GM19023 (cell line): Measurements from ENCODE around the gene NOS3.

Experiments
- ATAC-seq: cut with Tn5 transposase; IDR thresholded peaks from one replicate; pipeline ENCODE4 v1.9.1; 2021; ENCODE audit warnings: mild to moderate bottlenecking, moderate library complexity; ENCODE audit not compliant: unreplicated experiment

NOS3 gene

GRCh38 chr7:150963707-150964559 lies 26.9 kb upstream of the NOS3 start:
- ATAC-seq = no peak

GRCh38 chr7:150964593-150965111 lies 26.2 kb upstream of the NOS3 start:
- ATAC-seq = no peak

DNA sequence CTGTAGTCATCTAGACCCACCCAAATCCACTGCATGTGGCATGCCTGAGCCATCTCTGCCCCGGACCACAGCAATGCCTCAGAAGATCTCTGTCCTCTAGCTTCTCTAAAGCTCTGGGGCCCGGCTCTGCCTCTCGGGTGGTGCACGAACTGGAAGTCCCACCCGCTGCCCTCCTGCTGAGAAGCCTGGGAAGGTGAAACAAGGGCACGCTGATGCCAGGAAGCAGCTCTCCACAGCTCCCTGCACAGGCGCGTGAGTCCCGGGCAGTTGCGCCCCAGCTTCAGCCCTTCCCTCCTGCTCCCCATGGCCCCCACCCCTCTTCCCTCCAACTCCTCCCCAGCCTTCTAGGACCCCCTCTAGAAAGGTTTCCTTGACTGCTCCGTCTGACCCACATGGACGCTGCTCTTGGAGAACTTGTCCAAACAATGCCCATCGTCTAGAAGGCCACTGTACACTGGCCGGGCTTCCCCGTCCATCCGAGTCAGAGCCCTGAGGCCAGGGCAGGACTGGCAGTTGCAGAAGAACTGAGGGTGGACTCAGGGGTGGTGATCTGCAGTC lies 25.5 kb upstream of the NOS3 start:
- no peak for ATAC-seq

DNA sequence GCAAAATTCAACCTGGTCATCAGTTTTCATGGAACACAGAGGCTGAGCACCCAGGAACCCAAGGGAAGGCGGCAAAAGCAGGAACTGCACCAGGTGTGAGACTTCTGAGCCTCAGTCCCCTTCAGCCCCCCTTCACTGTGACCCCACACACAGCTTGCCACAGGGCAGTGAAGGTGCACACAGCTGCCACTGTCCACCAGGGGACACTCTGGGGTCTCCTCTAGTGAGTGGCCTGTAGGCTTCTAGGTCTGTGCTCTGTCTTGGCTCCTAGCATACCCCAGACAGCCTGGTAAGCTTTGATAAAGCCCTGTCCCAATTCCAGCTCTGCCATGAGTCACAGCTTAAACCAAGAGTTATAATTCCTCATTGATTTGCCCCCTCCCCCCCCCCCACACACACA lies 24.8 kb upstream of the NOS3 start:
- no peak for ATAC-seq

GRCh38 chr7:150967349-150967748 lies 23.5 kb upstream of the NOS3 start:
- ATAC-seq = no peak

DNA sequence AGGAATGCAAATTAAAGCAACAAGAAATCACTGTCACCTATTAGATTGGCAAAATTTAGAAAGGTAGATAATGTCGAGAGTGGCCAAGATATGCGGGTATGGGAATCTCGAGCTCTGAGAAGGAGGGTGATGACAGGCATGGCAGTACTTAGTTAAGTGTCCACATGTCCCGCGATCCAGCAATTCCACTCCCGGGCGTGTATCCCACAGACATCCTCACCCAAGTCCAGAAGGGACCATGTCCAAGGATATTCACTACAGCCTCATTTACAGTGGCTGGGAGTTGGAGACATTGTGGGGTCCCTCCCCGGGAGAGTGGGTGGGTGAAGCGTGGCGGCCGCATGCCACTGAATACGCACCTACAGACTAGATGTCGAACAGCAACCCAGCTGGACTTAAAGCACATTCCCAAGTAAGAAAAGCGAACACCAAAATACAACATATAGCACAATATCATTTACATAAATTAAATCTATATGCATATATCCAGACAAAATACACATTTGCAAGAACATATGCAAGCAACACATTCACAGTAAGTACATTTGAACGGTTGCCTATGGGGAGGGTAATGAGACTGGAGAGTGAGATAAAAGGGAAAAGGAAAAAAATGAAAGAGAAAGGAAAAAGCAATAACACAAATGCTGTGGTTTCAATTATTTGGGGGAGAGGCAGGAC lies 22.6 kb upstream of the NOS3 start:
- no peak for ATAC-seq

DNA sequence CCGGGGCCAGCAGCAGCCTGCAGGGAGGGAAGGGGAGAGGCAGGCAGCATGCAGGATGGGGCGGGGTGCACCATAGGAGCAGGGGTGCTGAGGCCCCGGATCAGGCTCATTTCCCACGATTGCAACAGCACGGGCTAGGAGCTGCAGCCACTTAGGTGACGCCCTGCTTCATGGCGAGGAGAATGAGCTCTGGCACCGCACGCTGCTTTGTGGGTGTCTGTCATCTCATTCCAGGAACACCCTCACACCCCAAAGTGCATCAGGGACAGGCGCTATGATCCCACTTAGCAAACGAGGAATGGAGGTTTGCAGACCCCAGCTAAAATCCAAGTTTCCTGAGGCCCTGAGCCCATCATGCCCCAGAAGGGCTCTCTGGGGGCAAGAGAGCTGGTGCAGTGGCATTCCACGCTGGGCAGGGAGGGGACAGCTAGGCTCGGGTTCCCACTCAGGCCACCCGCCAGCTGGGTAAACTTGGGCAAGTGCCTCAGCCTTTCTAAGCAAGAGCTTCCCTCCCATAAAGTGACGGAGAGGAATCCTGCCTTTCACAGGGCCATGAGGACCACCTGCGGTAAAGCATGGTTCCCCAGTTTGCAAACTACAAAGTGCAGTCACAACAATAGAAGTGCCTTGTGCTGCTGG lies 22.0 kb upstream of the NOS3 start:
- ATAC-seq = no peak

DNA sequence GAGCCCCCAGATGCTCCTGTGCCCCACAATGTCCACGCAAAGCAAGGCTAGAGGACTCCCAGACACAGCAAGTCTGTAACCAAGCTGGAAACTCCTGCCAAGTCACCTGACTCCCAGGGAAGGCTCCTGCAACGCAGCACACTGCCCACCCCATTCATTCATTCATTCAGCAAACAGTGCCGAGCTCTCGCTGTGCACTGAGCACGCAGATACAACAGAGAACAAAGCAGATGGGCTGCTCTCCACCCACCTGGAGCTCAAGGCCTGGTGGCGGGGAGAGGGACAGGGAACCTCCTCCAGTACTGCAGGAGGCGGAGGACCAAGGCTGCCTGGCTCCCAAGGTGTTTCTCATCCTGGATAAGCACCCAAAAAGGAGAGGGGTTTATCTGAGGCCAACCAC lies 21.3 kb upstream of the NOS3 start:
- no peak for ATAC-seq

- ATAC-seq = no peak
Measured at GRCh38 chr7:150970424-150970823, 20.4 kb upstream of the NOS3 start.

GRCh38 chr7:150971242-150972022 lies 19.4 kb upstream of the NOS3 start:
- ATAC-seq = no peak

DNA sequence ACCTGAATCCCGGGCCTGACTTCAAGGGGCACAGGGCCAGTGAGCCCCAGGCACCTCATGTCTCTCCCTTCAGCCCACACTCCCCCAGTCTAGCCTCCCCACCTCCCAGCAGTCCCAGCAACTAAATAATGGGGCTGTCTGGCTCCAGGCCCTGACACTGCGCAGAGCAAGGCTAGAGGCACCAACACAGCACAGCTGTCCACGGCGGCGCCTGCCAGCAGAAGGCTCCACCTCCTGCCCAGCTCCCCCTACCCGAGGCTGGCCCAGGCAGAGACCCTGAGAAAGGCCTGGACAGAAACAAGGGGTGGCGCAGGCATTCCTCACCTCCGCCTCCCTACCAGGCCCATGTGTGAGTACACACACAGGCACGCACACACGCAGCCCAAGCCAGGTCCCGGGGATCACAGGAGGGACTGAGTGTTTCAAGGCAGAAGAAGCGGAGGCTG lies 18.8 kb upstream of the NOS3 start:
- ATAC-seq = no peak

DNA sequence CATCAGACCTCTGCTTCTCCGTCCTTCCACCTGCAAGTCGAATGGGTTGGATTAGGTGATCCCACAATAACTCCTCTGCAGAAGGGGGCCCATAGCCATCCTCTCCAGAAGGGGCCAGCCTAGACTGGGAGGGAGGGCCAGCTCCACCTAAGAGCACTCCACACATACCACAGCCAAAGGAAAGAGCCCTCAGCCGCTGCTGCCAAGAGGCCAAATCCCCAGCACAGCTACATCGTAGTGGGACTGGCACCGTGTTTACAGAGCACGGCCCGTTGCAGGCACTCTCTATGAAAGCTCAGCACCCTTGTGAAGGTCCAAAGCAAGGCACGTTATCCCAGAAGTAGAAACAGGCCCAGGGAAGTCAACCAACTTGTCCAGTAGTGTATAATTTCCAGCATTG lies 18.1 kb upstream of the NOS3 start:
- ATAC-seq = no peak

- peak; percentile 1 for ATAC-seq
Measured at GRCh38 chr7:150973571-150974451, 17.0 kb upstream of the NOS3 start.

GRCh38 chr7:150974468-150975391 lies 16.1 kb upstream of the NOS3 start:
- ATAC-seq = peak; percentile 62

GRCh38 chr7:150975536-150976319 lies 15.1 kb upstream of the NOS3 start:
- ATAC-seq = no peak

GRCh38 chr7:150976529-150977381 lies 14.1 kb upstream of the NOS3 start:
- no peak for ATAC-seq
